Inflammatory macrophage (primary cell): ENCODE results near the gene SLC22A12.
A peak's percentile ranks its signal among the peaks of the same experiment; 100 is the strongest.

ENCODE experiments used
- DNase-seq, 2 donors: peaks; one replicate each; pipeline ENCODE4 v3.0.0-alpha.2; 2020 to 2022

SLC22A12 gene

GRCh38 chr11:64563966-64564365 is 27.1 kb upstream of the SLC22A12 start:
- DNase-seq = no peak

GRCh38 chr11:64564419-64564818 is 26.6 kb upstream of the SLC22A12 start:
- no peak for DNase-seq

GRCh38 chr11:64564947-64565889 is 25.8 kb upstream of the SLC22A12 start:
- no peak for DNase-seq

- no peak for DNase-seq
These were observed 24.7 kb upstream of the SLC22A12 start for GRCh38 chr11:64566042-64566914.

GRCh38 chr11:64566915-64567891 is 23.8 kb upstream of the SLC22A12 start:
- no peak for DNase-seq

DNA sequence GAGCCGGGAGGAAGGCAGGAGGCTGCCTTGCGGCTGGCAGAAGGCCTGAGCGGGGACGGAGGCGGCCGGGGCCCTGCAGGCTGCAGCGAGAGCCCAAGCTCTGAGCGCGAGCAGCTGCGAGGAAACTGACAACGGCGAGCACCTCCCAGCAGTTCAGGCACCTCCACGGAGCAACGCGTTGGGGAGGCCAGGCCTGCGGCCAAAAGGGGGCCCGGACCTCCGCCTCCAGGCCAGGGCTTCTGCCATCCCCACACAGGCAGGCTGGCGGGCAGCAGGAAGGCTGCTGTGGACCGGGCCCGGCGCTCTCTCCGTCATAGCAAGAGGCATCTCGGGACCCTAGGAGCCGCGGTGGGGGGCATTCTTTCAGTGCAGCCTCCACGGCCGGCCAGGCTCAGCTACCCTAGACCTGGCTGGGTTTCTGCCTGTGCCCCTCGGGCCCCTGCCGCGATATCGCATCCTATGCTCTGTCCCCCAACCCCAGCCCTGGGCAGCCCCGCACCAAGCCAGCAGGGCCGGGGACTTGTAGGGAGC is 22.9 kb upstream of the SLC22A12 start:
- DNase-seq = no peak

DNA sequence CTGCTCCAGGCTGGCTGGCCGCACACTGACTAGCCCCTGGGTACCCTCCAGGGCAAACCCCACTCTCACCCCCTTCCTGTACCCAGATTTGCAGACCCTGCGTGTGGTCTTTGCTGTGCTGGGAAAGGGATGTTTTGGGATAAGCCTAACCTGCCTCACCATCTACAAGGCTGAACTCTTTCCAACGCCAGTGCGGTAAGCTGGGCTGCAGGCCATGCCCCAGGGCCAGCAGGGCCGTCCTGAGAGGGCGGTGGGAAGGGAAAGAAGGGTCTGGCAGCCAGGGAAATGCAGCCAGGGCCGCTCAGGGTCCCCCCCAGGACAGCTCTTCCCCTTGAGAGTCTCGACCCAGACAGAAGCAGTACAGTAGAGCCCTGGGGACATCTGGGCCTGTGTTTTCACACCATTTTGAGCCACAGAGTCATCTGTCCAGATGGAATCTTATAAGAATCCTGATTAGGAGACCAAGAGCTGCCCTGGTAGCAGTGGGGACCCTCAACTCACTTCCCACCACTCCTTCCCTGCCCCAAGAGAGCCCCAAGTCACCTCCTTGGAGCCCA is 22.4 kb upstream of the SLC22A12 start:
- DNase-seq = no peak

GRCh38 chr11:64569300-64569970 is 21.6 kb upstream of the SLC22A12 start:
- no peak for DNase-seq

DNA sequence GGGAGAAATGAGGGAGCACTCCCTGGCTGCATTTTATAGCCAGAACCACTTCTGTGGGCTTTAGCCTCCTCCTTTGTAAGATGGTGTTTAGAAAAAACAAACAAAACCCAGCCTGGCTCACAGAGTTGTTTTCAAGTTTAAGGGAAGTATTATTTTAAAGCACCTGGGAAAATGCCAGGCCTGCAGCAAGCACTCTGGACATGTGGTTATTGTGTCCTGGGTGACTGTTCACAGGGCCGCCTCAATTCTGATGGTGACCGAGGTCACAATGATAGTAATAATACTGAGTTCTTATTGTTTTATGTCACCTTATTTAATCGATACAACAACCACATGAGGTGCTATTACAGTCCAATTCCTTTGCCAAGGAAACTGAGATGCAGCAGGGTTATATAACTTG is 20.7 kb upstream of the SLC22A12 start:
- DNase-seq = no peak

DNA sequence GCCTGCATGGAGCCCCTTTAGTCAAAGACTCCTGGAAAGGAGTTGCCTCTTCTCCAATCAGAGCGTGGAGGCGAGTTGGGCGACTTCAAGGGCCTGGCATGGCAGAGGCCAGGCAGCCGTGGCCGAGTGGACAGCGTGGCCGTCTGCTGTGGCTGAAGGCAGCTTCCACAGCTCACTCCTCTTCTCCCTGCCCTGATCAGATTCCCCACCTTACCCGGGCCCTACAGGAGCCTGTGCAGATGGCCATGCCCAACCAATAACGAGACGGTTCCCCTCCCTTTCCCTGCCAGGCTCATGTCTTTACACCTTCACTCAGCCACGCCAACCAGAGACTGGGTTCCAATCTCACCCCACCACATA is 20.0 kb upstream of the SLC22A12 start:
- DNase-seq = no peak

GRCh38 chr11:64571410-64572091 is 19.5 kb upstream of the SLC22A12 start:
- no peak for DNase-seq

DNA sequence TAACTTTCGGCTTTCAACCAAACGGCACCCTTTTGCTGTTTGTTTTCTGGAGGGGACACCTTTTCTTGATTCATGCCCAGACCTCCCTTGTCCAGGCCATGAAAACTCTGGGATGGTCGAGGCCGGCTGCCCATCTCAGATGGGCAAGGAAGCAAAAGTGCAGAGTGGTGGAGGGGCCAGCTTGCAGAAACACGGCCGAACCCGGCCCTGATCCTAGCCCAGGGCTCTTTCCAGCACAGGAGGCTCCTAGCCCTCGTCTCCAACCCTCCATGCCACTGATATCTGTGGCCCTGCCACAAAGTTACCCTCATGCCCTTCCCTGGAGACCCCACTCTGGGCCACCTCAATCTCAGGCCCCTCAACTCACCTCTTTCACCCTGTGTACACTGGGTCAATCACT is 18.9 kb upstream of the SLC22A12 start:
- DNase-seq = no peak

- DNase-seq = no peak
These were observed 13.8 kb upstream of the SLC22A12 start for GRCh38 chr11:64577202-64577601.

DNA sequence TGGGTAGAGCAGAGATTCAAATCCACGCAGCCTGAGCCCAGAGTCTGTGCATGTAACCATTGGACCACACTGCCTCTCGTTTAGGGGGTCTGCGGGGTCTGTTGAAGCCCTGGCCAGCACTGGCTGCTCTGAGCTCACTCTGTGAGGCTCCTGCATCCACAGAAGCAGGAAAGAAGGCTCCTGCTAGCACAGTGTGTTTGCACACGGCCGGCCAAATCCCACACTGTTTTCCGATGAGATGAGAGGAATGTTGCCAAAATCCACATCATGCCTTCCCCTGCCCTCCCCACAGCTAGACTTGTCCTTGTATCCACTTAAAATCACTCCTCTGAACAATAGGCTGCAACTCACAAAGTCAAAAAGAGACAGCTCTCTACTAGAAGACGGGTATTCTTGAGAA is 10.6 kb upstream of the SLC22A12 start:
- no peak for DNase-seq

GRCh38 chr11:64581057-64581523 is 9.9 kb upstream of the SLC22A12 start:
- DNase-seq = no peak

- DNase-seq = no peak
These were observed 8.1 kb upstream of the SLC22A12 start for GRCh38 chr11:64582885-64583284.

- DNase-seq = no peak
These were observed 7.4 kb upstream of the SLC22A12 start for GRCh38 chr11:64583296-64584262.

- peak in 1 of 2 donors; percentile 26 for DNase-seq
These were observed 5.9 kb upstream of the SLC22A12 start for GRCh38 chr11:64585150-64585549.

DNA sequence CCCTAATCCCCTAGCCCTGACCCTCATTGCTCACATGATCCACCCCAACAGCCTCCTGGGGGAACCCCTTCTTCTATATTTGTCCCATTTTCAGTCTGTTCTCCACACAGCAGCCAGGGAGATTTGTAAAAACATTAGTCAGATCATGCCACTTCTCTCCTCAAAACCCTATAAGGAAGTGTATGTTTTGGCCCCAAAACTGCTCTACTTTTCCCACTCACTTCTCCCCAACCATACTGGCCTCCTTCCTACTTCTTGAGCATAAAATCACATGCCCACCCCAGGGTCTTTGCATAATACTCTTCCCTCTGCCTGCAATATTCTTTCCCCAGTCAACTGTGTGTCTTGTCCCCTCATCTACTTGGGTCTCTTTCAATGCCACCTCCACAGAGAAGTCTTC is 4.7 kb upstream of the SLC22A12 start:
- peak; percentile 66 to 71 for DNase-seq
